SK-N-SH (cell line): ENCODE measurements around the gene TACO1. TPM values are rescaled to one million over a fixed set of nuclear protein-coding genes. Genes with fewer than 3 reads are reported as not detected.
A peak's percentile ranks its signal among the peaks of the same experiment; 100 is the strongest.

ENCODE experiments used
- CTCF ChIP-seq: fragments of 200-600 bp; sonication (generic); IDR thresholded peaks from 2 replicates; pipeline ENCODE4 v1.6.1; 2017; ENCODE audit warnings: antibody characterized with exemption, mild to moderate bottlenecking, moderate library complexity
- ELF1 ChIP-seq: IDR thresholded peaks from 2 replicates; pipeline ENCODE4 v1.4.0; 2012
- FOXM1 ChIP-seq: IDR thresholded peaks from 2 replicates; pipeline ENCODE4 v1.4.0; 2012; ENCODE audit warnings: low read depth, mild to moderate bottlenecking
- JUND ChIP-seq: IDR thresholded peaks from 2 replicates; pipeline ENCODE4 v1.4.0; 2012
- SIN3A ChIP-seq: IDR thresholded peaks from 2 replicates; pipeline ENCODE4 v1.6.1; 2012; ENCODE audit warnings: low read depth, mild to moderate bottlenecking, low read length, moderate library complexity, borderline replicate concordance
- TCF12 ChIP-seq: IDR thresholded peaks from 2 replicates; pipeline ENCODE4 v1.4.0; 2012
- ZBTB33 ChIP-seq: IDR thresholded peaks from 2 replicates; pipeline ENCODE4 v1.4.0; 2012; ENCODE audit warnings: low read depth, borderline replicate concordance
- polyA plus RNA-seq, 3 experiments: library from polyadenylated mRNA; depleted of rRNA; stranded (reverse); fragments of >200 nt; gene quantifications; 2 replicates each; pipeline ENCODE4 v1.2.3, GENCODE V29; 2012
- TF ChIP-seq, protein P1 (sequence below): IDR thresholded peaks from 2 replicates; pipeline ENCODE4 v1.6.1; 2012; ENCODE audit warnings: mild to moderate bottlenecking, low read depth, low read length, moderate library complexity

The TACO1 gene
- polyA plus RNA-seq, 1 of the 3 experiments (the other 2 are of a cell fraction), result 37.9 TPM

- TF ChIP-seq, protein P1, sequence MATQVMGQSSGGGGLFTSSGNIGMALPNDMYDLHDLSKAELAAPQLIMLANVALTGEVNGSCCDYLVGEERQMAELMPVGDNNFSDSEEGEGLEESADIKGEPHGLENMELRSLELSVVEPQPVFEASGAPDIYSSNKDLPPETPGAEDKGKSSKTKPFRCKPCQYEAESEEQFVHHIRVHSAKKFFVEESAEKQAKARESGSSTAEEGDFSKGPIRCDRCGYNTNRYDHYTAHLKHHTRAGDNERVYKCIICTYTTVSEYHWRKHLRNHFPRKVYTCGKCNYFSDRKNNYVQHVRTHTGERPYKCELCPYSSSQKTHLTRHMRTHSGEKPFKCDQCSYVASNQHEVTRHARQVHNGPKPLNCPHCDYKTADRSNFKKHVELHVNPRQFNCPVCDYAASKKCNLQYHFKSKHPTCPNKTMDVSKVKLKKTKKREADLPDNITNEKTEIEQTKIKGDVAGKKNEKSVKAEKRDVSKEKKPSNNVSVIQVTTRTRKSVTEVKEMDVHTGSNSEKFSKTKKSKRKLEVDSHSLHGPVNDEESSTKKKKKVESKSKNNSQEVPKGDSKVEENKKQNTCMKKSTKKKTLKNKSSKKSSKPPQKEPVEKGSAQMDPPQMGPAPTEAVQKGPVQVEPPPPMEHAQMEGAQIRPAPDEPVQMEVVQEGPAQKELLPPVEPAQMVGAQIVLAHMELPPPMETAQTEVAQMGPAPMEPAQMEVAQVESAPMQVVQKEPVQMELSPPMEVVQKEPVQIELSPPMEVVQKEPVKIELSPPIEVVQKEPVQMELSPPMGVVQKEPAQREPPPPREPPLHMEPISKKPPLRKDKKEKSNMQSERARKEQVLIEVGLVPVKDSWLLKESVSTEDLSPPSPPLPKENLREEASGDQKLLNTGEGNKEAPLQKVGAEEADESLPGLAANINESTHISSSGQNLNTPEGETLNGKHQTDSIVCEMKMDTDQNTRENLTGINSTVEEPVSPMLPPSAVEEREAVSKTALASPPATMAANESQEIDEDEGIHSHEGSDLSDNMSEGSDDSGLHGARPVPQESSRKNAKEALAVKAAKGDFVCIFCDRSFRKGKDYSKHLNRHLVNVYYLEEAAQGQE, result 0 out of 2 replicates have a peak, but pooled peaks have one; percentile 16
- no peak for TF ChIP-seq ZBTB33
- no peak; the same call in 1 of the 2 replicates for TF ChIP-seq SIN3A
- TF ChIP-seq JUND, result no peak
- no peak; the same call in 1 of the 2 replicates for TF ChIP-seq FOXM1
- no peak; the same call in 1 of the 2 replicates for TF ChIP-seq CTCF
- no peak; the same call in 1 of the 2 replicates for TF ChIP-seq TCF12
- 0 out of 2 replicates have a peak, but pooled peaks have one; percentile 15 for TF ChIP-seq ELF1
These were observed 21.2 kb downstream of the TACO1 start, which contains the start of gene MAP3K3 (continued) for GRCh38 chr17:63621684-63622573.
